Osteocyte (in vitro differentiated cells): Measurements from ENCODE around the gene TMEM120B. TPM values are rescaled to one million over a fixed set of nuclear protein-coding genes. Genes with fewer than 3 reads are reported as not detected.

Experiments used
- DNase-seq: peaks from one replicate; pipeline ENCODE4 v3.0.0; 2021; ENCODE audit warnings: mixed read lengths; ENCODE audit not compliant: unreplicated experiment; ENCODE audit errors: extremely low spot score
- H3K27ac Mint-ChIP-seq: one replicate; pipeline ENCODE4 v1.8.0; 2021; ENCODE audit warnings: mild to moderate bottlenecking, mixed read lengths; ENCODE audit not compliant: unreplicated experiment
- H3K27me3 Mint-ChIP-seq: one replicate; pipeline ENCODE4 v1.8.0; 2021; ENCODE audit warnings: mixed read lengths; ENCODE audit not compliant: unreplicated experiment
- H3K36me3 Mint-ChIP-seq: one replicate; pipeline ENCODE4 v1.8.0; 2021; ENCODE audit warnings: mixed read lengths; ENCODE audit not compliant: unreplicated experiment
- H3K4me1 Mint-ChIP-seq: one replicate; pipeline ENCODE4 v1.8.0; 2021; ENCODE audit warnings: mixed read lengths; ENCODE audit not compliant: unreplicated experiment
- H3K4me3 Mint-ChIP-seq: one replicate; pipeline ENCODE4 v1.8.0; 2021; ENCODE audit warnings: mild to moderate bottlenecking, moderate library complexity, mixed read lengths; ENCODE audit not compliant: unreplicated experiment
- H3K9me3 Mint-ChIP-seq: one replicate; pipeline ENCODE4 v1.8.0; 2021; ENCODE audit warnings: mixed read lengths; ENCODE audit not compliant: unreplicated experiment
- total RNA-seq: library from RNA; stranded (reverse); gene quantifications from 2 replicates; pipeline ENCODE4 v1.2.1, GENCODE V29; 2021
- TF ChIP-seq, protein P1 (sequence below): fragments of 200-600 bp; sonication (generic); IDR thresholded peaks from 2 replicates; pipeline ENCODE4 v1.5.0; 2021; ENCODE audit warnings: antibody characterized with exemption, mild to moderate bottlenecking, moderate library complexity

The TMEM120B gene
- total RNA-seq, 1 donor from 2014 or later = 13.2 TPM

DNA sequence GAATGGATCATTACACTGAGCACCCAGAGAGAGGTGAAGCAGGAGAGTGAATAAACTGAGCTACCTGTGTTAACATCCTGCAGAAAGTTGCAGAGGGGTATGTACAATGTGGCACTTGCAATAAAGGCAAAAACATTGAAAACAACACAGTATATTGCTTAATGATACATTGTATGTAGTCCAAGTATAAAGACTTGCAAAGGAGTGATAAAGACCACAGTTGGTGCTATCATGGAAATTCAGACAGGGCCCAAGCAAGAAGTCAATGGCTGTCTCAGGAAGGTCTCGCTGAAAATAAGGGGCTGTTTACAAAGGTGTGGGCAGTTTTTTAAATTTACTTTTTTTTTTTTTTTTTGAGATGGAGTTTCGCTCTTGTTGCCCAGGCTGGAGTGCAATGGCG is 10.0 kb downstream of the TMEM120B start:
- Mint-ChIP-seq H3K27me3 (no peaks in the 10 kb centered on the region), H3K27ac (no peak overlapping the region), H3K36me3 (peaks cover 9% of the 10 kb centered on the region), H3K9me3 (peaks cover 4% of the 10 kb centered on the region), H3K4me3 (no peak overlapping the region), H3K4me1 (peaks cover 12% of the 10 kb centered on the region)
- TF ChIP-seq, protein P1, sequence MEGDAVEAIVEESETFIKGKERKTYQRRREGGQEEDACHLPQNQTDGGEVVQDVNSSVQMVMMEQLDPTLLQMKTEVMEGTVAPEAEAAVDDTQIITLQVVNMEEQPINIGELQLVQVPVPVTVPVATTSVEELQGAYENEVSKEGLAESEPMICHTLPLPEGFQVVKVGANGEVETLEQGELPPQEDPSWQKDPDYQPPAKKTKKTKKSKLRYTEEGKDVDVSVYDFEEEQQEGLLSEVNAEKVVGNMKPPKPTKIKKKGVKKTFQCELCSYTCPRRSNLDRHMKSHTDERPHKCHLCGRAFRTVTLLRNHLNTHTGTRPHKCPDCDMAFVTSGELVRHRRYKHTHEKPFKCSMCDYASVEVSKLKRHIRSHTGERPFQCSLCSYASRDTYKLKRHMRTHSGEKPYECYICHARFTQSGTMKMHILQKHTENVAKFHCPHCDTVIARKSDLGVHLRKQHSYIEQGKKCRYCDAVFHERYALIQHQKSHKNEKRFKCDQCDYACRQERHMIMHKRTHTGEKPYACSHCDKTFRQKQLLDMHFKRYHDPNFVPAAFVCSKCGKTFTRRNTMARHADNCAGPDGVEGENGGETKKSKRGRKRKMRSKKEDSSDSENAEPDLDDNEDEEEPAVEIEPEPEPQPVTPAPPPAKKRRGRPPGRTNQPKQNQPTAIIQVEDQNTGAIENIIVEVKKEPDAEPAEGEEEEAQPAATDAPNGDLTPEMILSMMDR = no peak
- no peak for DNase-seq

DNA sequence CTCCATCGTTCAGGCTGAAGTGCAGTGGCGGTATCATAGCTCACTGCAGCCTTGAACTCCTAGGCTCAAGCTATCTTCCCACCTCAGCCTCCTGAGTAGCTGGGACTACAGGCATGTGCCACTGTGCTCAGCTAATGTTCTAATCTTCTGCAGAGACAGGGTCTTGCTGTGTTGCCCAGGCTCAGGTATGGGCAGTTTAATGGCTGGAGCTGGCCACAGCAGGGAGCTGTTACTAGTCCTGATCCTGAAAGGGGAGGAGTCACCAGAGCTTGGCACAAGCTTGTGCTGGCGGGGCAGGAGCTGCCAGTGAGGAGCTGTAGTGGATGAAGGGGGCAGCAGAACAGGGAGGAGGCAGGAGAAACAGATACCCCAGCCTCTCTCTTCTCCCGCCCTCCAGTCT is 10.6 kb downstream of the TMEM120B start:
- Mint-ChIP-seq H3K27me3 (no peaks in the 10 kb centered on the region), H3K4me3 (no peak overlapping the region), H3K36me3 (peaks cover 9% of the 10 kb centered on the region), H3K9me3 (peaks cover 4% of the 10 kb centered on the region), H3K27ac (no peak overlapping the region), H3K4me1 (peaks cover 12% of the 10 kb centered on the region)
- no peak for DNase-seq
- TF ChIP-seq, protein P1 = no peak

DNA sequence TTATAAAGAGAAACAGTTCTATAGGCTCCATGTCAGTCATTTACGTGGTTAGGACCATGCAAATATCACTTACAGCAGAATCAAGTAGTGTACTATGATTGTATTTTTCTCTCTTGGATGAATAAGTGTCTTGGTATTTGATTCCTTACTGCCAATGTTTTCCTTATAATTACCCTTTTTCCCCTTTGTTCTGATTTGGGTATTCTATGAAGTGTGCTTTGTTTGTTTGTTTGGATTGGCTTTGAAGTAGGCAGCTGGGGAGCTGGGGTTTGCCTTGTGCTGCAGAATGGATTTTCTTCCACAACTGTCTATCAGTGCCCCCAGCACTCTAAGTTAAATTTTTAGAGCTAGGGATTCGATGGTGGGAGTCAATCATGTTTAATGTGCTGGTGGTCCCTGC is 12.4 kb downstream of the TMEM120B start:
- H3K36me3 Mint-ChIP-seq = peaks cover 9% of the 10 kb centered on the region
- TF ChIP-seq, protein P1 = no peak
- peaks cover 11% of the 10 kb centered on the region for H3K4me1 Mint-ChIP-seq
- no peak for DNase-seq
- H3K9me3 Mint-ChIP-seq = peaks cover 4% of the 10 kb centered on the region
- H3K27ac Mint-ChIP-seq = no peak overlapping the region
- no peaks in the 10 kb centered on the region for H3K27me3 Mint-ChIP-seq
- H3K4me3 Mint-ChIP-seq = no peak overlapping the region

DNA sequence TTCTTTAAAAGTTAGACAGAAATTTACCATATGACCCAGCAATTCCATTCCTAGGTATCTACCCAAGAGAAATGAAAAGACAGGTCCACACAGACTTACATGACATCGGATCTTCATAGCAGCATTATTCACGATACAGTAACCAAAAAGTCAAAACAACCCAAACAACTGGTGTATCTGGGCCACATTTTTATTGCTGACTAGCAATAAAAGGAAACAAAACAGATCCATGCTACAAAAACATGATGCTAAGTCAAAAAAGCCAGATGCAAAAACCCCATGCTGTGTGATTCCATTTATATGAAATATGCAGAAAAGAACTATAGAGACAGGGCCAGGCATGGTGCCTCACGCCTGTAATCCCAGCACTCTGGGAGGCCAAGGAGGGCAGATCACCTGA is 12.9 kb downstream of the TMEM120B start:
- TF ChIP-seq, protein P1 = no peak

DNA sequence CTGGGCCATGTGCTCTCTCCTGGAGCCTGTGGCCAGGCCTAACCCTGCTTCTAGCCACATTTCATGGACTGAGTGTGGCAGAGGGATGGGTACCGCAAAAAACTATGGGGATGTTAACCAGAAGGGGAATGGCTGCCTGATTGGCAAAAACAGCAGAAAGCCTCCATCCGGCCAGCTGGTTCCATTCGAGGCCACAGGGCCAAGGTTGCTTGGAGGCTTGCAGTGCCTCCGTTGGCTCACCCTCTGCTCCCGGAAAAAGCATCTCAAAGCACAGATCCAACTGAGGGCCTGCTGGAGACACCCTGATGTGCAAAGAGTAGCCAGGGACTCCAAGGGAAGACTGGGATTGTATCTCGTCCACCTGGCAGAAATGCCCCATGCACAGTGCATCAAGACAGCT is 16.5 kb downstream of the TMEM120B start:
- peaks cover 9% of the 10 kb centered on the region for H3K36me3 Mint-ChIP-seq
- no peak overlapping the region for H3K4me3 Mint-ChIP-seq
- H3K9me3 Mint-ChIP-seq = peaks cover 4% of the 10 kb centered on the region
- peaks cover 7% of the 10 kb centered on the region for H3K4me1 Mint-ChIP-seq
- TF ChIP-seq, protein P1 = no peak
- no peak for DNase-seq
- no peak overlapping the region for H3K27ac Mint-ChIP-seq
- H3K27me3 Mint-ChIP-seq = no peaks in the 10 kb centered on the region

More for the DNA sequence above, 12.9 kb downstream of the TMEM120B start:
- Mint-ChIP-seq H3K36me3 (peaks cover 9% of the 10 kb centered on the region), H3K9me3 (peaks cover 4% of the 10 kb centered on the region), H3K27ac (no peak overlapping the region), H3K27me3 (no peaks in the 10 kb centered on the region), H3K4me3 (no peak overlapping the region), H3K4me1 (peaks cover 7% of the 10 kb centered on the region)
- no peak for DNase-seq
